GM12865 (cell line): ENCODE data around the gene SPATA12.

Experiments
- DNase-seq: peaks from one replicate; pipeline ENCODE4 v3.0.0; 2010; ENCODE audit warnings: low read depth
- H3K4me3 ChIP-seq: 2 replicates; pipeline ENCODE4 v1.5.1; 2011; ENCODE audit warnings: mild to moderate bottlenecking, low read depth, low read length, control low read depth
- TF ChIP-seq, protein P1 (sequence below): IDR thresholded peaks from 2 replicates; pipeline ENCODE4 v1.5.1; 2011; ENCODE audit warnings: low read length, control low read depth, low read depth, inconsistent platforms; ENCODE audit not compliant: insufficient read depth; ENCODE audit errors: missing control alignments

The SPATA12 gene

GRCh38 chr3:57062101-57062631, 1.7 kb downstream of the SPATA12 start:
- no peak for DNase-seq

DNA sequence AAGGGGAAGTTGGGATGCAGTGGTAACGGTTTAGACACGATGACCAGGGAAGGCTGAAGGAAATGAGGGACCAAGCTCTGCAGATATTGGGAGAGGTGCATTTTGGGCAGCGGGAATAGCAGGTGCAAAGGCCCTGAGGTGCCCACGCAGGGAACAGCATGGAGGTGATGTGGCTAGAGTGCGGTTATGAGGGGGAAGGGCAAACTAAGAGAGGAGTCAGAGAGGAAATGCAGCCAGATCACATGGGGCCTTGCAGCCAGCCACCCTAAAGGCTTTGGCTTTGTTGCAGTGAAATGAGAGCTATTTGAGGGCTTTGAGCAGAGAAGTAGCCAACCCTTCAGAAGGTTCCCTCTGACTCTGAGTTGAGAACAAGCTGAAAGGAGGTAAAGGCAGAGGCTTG, 2.6 kb downstream of the SPATA12 start:
- TF ChIP-seq, protein P1, sequence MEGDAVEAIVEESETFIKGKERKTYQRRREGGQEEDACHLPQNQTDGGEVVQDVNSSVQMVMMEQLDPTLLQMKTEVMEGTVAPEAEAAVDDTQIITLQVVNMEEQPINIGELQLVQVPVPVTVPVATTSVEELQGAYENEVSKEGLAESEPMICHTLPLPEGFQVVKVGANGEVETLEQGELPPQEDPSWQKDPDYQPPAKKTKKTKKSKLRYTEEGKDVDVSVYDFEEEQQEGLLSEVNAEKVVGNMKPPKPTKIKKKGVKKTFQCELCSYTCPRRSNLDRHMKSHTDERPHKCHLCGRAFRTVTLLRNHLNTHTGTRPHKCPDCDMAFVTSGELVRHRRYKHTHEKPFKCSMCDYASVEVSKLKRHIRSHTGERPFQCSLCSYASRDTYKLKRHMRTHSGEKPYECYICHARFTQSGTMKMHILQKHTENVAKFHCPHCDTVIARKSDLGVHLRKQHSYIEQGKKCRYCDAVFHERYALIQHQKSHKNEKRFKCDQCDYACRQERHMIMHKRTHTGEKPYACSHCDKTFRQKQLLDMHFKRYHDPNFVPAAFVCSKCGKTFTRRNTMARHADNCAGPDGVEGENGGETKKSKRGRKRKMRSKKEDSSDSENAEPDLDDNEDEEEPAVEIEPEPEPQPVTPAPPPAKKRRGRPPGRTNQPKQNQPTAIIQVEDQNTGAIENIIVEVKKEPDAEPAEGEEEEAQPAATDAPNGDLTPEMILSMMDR = no peak
- DNase-seq = no peak
- no peak overlapping the region for H3K4me3 ChIP-seq

More at GRCh38 chr3:57062101-57062631, 1.7 kb downstream of the SPATA12 start:
- no peak overlapping the region for H3K4me3 ChIP-seq
- TF ChIP-seq, protein P1 = no peak

DNA sequence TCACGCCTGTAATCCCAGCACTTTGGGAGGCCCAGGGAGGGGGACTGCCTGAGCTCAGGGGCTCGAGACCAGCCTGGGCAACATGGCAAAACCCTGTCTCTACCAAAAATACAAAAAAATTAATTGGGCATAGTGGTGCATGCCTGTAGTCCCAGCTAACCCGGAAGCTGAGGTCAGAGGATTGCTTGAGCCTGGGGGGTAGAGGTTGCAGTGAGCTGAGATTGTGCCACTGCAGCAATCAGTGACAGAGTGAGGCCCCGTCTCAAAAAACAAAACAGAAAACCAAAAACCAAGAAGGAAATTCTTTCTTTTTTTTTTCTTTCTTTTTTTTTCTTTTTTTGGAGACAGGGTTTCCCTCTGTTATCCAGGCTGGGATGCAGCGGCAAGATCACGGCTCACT, 3.5 kb downstream of the SPATA12 start:
- no peak for DNase-seq
- no peak overlapping the region for H3K4me3 ChIP-seq

GRCh38 chr3:57064572-57064971, 4.1 kb downstream of the SPATA12 start:
- TF ChIP-seq, protein P1 = no peak
- no peak for DNase-seq
- H3K4me3 ChIP-seq = no peak overlapping the region

More for the DNA sequence above, 3.5 kb downstream of the SPATA12 start:
- TF ChIP-seq, protein P1 = no peak

GRCh38 chr3:57065588-57065987, 5.1 kb downstream of the SPATA12 start:
- DNase-seq = no peak
- TF ChIP-seq, protein P1 = no peak
- H3K4me3 ChIP-seq = no peak overlapping the region

- no peak overlapping the region for H3K4me3 ChIP-seq
- DNase-seq = no peak
- TF ChIP-seq, protein P1 = no peak
Measured at GRCh38 chr3:57066471-57066870, 6.0 kb downstream of the SPATA12 start.

- no peak overlapping the region for H3K4me3 ChIP-seq
- DNase-seq = peak; percentile 93
- TF ChIP-seq, protein P1 = no peak
Measured at GRCh38 chr3:57068437-57069089, 8.1 kb downstream of the SPATA12 start.
